Measurements from ENCODE around the gene MECR.

MECR gene

GRCh38 chr1:29247571-29248273 lies 17.0 kb upstream of the MECR start:
- no peak for TF ChIP-seq CTCF (IDR thresholded peaks at IDR 0.05; ENCODE audit: low read depth, low read length)
- no peak overlapping the region for H3K4me3 ChIP-seq (ENCODE audit: low read depth, low read length)

GRCh38 chr1:29247044-29247443 lies 16.3 kb upstream of the MECR start:
- TF ChIP-seq CTCF (IDR thresholded peaks at IDR 0.05; ENCODE audit: low read depth, low read length): no peak
- H3K4me3 ChIP-seq (ENCODE audit: low read depth, low read length): no peak overlapping the region

GRCh38 chr1:29245876-29246275 lies 15.1 kb upstream of the MECR start:
- H3K4me3 ChIP-seq (ENCODE audit: low read depth, low read length): no peak overlapping the region
- peak; percentile 61 for TF ChIP-seq CTCF (IDR thresholded peaks at IDR 0.05; ENCODE audit: low read depth, low read length)

GRCh38 chr1:29245261-29245660 lies 14.5 kb upstream of the MECR start:
- no peak for TF ChIP-seq CTCF (IDR thresholded peaks at IDR 0.05; ENCODE audit: low read depth, low read length)
- H3K4me3 ChIP-seq (ENCODE audit: low read depth, low read length): no peak overlapping the region

GRCh38 chr1:29243871-29244200 lies 13.1 kb upstream of the MECR start:
- H3K4me3 ChIP-seq (ENCODE audit: low read depth, low read length): no peak overlapping the region
- TF ChIP-seq CTCF (IDR thresholded peaks at IDR 0.05; ENCODE audit: low read depth, low read length): no peak

GRCh38 chr1:29243023-29243870 lies 12.5 kb upstream of the MECR start:
- H3K4me3 ChIP-seq (ENCODE audit: low read depth, low read length): no peak overlapping the region
- no peak for TF ChIP-seq CTCF (IDR thresholded peaks at IDR 0.05; ENCODE audit: low read depth, low read length)

- H3K4me3 ChIP-seq (ENCODE audit: low read depth, low read length): no peak overlapping the region
These were observed 10.3 kb upstream of the MECR start for GRCh38 chr1:29240986-29241385.

More at GRCh38 chr1:29240986-29241385, 10.3 kb upstream of the MECR start:
- TF ChIP-seq CTCF (IDR thresholded peaks at IDR 0.05; ENCODE audit: low read depth, low read length): no peak
